HK-2 (cell line): Measurements from ENCODE around the gene GH2.
"Not testable (repeated sequence)": the region's sequence is repeated elsewhere in the genome, so short reads cannot be mapped to it uniquely, and the experiment has no call there.

ENCODE experiments used
- DNase-seq: peaks from one replicate; pipeline ENCODE4 v3.0.0-alpha.2; 2018; ENCODE audit not compliant: unreplicated experiment

GH2 gene

GRCh38 chr17:63881935-63882601, at the start of gene GH2:
TSS of gene GH2 (minus strand) at chr17:63881944. CDS start at chr17:63881801, 143 bp downstream.
- DNase-seq = peak; percentile 71

GRCh38 chr17:63930951-63931575, 49.3 kb upstream of the GH2 start:
- no peak for DNase-seq

- no peak for DNase-seq
Measured at GRCh38 chr17:63929860-63930766, 48.4 kb upstream of the GH2 start.

- DNase-seq = no peak
Measured at GRCh38 chr17:63928966-63929695, 47.4 kb upstream of the GH2 start.

GRCh38 chr17:63928172-63928666, 46.5 kb upstream of the GH2 start:
- DNase-seq = no peak

GRCh38 chr17:63927464-63928171, 45.9 kb upstream of the GH2 start:
- no peak for DNase-seq

GRCh38 chr17:63926164-63926563, 44.4 kb upstream of the GH2 start:
- no peak for DNase-seq

- DNase-seq = no peak
Measured at GRCh38 chr17:63925615-63926014, 43.9 kb upstream of the GH2 start.

- DNase-seq = not testable (repeated sequence)
Measured at GRCh38 chr17:63922402-63922801, 40.7 kb upstream of the GH2 start.

GRCh38 chr17:63920779-63921178, 39.0 kb upstream of the GH2 start:
- not testable (repeated sequence) for DNase-seq

GRCh38 chr17:63920050-63920449, 38.3 kb upstream of the GH2 start:
- DNase-seq = not testable (repeated sequence)

GRCh38 chr17:63919311-63919723, 37.6 kb upstream of the GH2 start:
- peak; percentile 58 for DNase-seq

GRCh38 chr17:63918789-63919305, 37.1 kb upstream of the GH2 start, which contains the start of gene GH1:
TSS of gene GH1 (minus strand) at chr17:63918839. CDS start at chr17:63918776, 63 bp downstream.
- DNase-seq = not testable (repeated sequence)

GRCh38 chr17:63918305-63918704, 36.6 kb upstream of the GH2 start:
- no peak for DNase-seq

GRCh38 chr17:63917646-63918045, 35.9 kb upstream of the GH2 start:
- DNase-seq = no peak

GRCh38 chr17:63917206-63917605, 35.5 kb upstream of the GH2 start:
- DNase-seq = not testable (repeated sequence)

GRCh38 chr17:63916566-63917185, 34.9 kb upstream of the GH2 start:
- no peak for DNase-seq

- DNase-seq = not testable (repeated sequence)
Measured at GRCh38 chr17:63915753-63916152, 34.0 kb upstream of the GH2 start.

- no peak for DNase-seq
Measured at GRCh38 chr17:63914471-63914870, 32.7 kb upstream of the GH2 start.

- DNase-seq = peak; percentile 51
Measured at GRCh38 chr17:63911657-63912100, 29.9 kb upstream of the GH2 start.
